ENCODE results near the gene TACR1.

Gene TACR1

GRCh38 chr2:75047189-75047991 lies 151.9 kb downstream of the TACR1 start:
- no peak for DNase-seq (ENCODE audit: low read depth)

- no peak for DNase-seq (ENCODE audit: low read depth)
Observed at GRCh38 chr2:75045526-75046050, 153.7 kb downstream of the TACR1 start.

GRCh38 chr2:75044291-75044690 lies 155.0 kb downstream of the TACR1 start:
- DNase-seq (ENCODE audit: low read depth): no peak

DNA sequence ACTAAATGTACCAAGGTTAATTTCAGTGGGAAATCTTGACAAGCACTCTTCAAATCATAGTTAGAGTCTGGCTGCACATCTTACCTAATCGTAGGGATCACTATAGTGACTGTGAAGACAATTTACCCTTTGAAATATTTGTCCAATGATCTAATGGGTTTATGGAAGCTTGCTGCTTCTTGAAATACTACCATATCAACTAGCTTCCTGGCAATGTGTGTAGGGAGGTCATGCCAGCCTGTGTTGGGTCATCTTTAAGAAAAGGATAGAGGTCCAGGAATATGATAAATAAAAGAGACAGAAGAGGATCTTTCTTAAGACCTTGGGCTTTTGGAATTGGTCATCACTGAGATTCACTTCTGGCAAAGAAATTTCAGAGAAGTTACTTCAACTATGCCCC lies 156.5 kb downstream of the TACR1 start:
- no peak for DNase-seq (ENCODE audit: low read depth)

DNA sequence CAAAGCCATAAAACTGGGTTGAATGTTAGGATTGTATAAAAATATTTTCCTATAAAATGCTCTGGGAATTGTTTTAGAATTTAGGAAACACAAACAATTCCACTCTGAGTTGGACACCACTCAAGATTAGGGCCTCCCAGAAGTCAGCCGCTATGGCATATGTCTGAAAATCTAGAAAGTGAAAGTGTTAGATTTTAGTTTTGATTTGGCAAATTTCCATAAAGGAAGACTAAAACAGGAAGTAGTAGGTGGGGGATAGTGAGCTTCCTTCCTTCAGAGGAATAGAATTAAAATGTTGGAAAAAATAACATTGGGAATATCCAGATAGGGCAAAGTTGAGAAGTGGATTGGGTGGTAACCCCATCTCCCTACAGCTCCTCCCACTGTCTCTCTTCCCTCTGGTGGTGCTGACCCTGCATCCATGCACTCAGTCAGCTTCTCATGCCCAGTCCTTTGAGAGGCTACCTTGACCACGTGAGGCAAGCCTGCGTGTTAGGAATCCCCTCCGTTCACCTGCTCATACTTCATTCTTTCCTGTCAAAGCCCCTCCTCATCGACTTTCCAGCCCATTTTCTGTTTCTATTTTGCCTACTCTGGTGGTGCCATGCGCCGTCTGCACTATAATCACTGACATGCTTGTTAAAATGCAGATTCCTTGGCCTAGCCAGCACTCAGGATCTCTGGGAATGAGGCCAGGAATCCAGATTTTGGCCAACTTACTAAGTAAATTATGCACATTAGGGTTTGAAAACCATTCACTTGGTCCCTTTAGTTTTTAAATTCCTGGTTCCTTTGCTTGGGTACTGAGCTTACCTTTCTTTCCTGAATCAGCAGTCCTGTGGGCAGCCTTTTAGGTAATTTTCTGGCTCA lies 157.4 kb downstream of the TACR1 start:
- DNase-seq (ENCODE audit: low read depth): no peak

DNA sequence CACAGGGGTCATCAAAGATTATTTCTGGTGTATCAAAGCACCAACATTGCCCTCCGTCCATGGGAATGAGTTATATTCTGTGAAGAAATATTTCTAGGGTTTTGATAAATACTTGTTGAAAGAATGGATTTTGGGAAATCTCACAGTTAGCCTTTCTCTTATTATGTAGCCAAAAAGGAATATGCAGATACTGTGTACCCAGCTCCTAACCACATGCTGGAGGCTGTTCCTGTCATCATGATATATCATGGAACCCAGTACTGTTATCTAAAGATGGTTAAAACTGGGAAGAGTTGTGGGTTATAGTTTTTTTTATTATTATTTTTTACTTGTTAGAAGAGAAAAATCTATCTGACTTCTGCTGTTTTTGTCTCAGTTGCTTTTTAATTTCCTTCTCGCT lies 158.1 kb downstream of the TACR1 start:
- no peak for DNase-seq (ENCODE audit: low read depth)

- no peak for DNase-seq (ENCODE audit: low read depth)
Observed at GRCh38 chr2:75035444-75036353, 163.6 kb downstream of the TACR1 start.

GRCh38 chr2:75033516-75033915 lies 165.8 kb downstream of the TACR1 start:
- DNase-seq (ENCODE audit: low read depth): no peak

GRCh38 chr2:75031906-75032803 lies 167.2 kb downstream of the TACR1 start:
- no peak for DNase-seq (ENCODE audit: low read depth)

DNA sequence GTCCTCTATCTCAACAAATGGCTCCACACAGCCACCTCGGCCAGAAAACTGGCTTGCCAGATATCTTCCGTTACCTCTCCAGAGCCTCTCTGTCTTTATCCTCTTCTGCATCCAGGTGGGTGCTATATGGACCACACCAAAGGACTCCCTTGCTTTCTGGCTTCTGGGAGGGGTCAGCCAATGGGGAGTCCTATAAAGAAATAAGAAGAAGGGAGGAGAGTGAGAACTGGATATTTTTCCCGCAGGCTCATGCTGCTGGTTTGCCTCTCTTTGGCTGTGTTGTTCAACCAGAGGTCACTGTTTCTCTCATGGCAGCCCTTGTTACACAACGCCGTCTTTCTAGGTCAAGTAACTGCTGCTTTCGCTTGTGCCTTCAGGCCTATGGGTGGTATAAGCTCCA lies 168.1 kb downstream of the TACR1 start:
- no peak for DNase-seq (ENCODE audit: low read depth)

DNA sequence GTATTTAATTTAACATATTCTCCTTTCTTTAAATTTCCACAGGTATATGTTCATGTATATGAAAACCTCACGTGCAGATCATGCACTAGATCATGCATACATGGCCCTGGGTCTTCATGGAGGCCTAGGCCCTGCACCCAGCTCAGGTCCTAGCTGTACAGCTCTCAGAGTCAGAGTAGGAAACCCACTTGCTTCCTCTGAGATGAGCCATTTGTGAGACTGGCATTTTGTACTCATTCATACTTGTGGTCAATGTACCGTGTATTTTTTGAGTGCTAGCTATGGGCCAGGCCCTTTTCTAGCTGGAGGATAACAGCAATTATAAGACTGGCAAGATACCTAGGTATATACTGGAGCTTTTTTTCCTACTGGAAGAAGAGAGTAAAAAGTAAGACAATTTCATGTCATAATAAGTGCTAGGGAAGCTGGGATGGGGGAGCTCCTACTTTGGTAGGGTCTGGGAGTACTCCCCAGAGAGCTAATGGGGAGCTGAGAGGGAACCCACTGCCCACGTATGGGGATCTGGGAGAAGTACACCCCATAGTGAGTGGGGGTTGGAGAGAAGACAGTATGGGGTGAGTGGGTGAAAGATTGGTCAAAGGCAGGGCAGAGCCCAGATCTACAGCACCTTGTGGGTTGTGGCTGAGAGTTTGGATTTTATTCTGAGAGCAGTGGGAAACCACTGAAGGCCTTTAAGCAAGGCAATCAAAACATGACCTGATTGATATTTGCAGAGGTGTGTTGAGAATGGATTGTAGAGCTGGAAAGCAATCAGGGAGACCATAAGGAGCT lies 168.9 kb downstream of the TACR1 start:
- no peak for DNase-seq (ENCODE audit: low read depth)

DNA sequence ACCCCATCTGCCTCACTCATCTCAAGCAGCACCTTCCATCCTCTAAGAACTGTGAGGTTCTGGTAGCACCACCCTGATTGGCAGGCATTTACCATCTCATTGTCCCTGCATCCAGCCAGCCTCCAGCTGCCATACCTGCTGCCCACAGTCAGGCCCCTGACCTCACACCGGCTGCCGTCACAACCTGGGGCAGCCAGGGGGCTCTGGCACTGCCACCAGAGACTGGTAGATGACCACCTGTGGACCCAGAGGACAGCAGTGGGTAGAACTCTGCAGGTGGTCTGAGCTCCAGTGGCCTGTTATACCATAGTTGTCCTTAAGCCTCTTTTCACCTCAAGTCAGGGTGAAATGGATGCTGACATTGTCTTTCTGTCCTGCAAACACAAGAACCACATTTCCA lies 171.4 kb downstream of the TACR1 start:
- DNase-seq (ENCODE audit: low read depth): no peak

GRCh38 chr2:75025633-75026380 lies 173.5 kb downstream of the TACR1 start:
- DNase-seq (ENCODE audit: low read depth): no peak

GRCh38 chr2:75025216-75025615 lies 174.1 kb downstream of the TACR1 start:
- DNase-seq (ENCODE audit: low read depth): no peak

DNA sequence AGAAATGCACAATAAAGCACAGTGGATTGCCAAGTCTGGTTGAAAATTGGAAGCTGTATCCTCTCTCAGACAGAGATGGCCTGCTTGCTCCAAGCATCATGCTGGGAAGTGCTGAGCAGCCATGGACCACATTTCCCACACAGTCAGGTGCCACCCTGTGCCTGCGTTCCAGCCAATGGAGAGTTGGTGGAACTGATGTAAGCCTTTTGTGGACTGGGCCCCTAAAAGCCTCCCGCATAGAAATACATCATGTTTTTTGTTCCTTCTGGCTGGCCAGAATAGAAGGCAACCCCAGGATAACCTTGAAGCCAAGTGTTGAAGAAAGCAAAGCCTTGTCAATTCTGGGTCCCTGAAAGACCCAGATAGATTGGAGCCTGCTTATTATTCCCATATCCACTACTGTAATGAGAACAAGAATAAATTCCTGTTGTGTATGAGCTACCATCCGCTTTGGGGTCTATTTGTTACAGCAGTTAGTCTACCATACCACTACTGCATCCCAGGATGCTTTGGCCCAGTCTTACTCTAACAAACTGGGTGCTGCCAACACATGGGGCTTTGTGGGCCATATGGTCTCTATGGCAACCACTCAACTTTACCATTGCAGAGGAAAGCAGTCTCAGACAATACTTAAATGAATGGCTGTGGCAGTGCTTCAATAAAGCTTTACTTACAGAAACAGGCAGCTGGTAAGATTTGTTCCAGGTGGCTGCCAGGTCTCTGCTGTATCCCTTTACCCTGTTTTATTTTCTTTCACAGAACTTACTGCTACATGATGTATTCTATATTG lies 175.5 kb downstream of the TACR1 start:
- no peak for DNase-seq (ENCODE audit: low read depth)

DNA sequence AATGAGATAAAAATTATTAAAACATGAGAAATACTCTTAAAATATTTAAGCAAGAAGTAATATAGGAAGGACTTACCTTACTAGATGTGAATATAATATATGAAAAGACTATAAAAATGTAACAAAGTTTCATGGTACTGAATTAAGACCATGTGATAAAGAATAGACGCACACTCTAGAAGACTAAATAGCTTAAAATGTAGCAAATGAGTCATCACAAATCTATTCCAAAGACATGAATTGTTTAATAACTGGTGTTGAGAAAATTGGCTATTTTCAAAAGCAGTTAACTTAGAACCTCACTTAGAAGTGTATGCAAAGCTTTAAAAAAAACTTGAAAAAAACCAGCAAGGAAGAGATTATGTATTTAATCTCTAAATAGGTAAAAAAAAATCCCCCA lies 176.8 kb downstream of the TACR1 start:
- DNase-seq (ENCODE audit: low read depth): no peak

GRCh38 chr2:75021672-75022071 lies 177.6 kb downstream of the TACR1 start:
- peak; percentile 29 for DNase-seq (ENCODE audit: low read depth)

DNA sequence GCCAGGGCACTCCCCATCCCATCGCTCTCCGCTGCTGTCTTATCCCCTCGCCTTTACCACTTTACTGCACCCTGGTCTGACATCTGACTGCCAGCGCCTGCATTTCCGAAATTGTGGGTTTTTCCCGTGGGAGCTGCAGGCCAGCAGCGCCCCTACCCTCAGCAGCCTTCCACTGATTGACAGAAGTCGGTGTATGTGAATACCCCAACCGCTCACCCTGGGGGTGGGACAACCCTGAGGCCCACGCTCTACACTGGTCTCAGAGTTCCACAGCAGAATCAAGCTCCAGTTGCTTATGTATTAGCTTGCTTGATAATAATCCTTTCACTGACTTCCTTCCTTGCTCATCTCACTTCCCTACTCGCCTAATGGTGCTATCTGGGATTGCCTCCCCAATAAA lies 178.8 kb downstream of the TACR1 start:
- no peak for DNase-seq (ENCODE audit: low read depth)

DNA sequence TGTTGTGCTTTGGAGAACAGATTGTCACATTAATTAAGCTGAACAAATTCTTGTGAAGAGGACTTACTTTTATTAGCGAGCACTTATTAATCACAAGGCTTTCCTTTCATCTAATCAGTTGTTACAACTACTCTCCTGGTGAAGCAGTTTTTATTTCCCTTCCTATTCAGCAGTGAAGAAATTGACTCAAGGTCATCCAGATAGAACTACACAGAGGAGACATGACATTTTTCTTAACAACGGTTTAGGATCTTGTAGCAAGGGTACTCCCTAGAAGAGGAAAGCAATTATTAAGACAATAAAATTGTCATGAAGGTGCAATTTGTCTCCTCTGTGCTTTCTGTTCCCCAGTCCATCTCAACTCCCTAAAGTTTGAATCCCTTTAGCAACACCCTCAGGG lies 179.5 kb downstream of the TACR1 start:
- no peak for DNase-seq (ENCODE audit: low read depth)

Measured in GM04504 (cell line).